ENCODE results near the gene ICAM1. TPM values are rescaled to one million over a fixed set of nuclear protein-coding genes. Genes with fewer than 3 reads are reported as not detected.

The ICAM1 gene
- polyA plus RNA-seq, 1 of the 3 experiments (the other 2 are of a cell fraction): 14.5 TPM

DNA sequence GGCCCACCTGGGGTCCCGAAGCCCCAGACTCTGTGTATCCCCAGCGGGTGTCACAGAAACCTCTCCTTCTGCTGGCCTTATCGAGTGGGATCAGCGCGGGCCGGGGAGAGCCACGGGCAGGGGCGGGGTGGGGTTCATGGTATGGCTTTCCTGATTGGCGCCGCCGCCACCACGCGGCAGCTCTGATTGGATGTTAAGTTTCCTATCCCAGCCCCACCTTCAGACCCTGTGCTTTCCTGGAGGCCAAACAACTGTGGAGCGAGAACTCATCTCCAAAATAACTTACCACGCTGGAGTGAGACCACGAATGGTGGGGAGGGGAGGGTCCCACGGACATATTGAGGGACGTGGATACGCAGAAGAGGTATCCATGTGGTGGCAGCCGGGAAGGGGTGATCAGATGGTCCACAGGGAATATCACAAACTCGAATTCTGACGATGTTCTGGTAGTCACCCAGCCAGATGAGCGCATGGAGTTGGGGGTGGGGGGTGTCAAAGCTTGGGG lies 17.8 kb downstream of the ICAM1 start:
- DNase-seq: peak; percentile 83
- peaks cover 6% of the 10 kb centered on the region for H3F3A ChIP-seq (replicated peaks; ENCODE audit: insufficient read depth)
- H3K9me2 ChIP-seq: no peaks in the 10 kb centered on the region
- ChIA-PET CTCF (interaction anchor here (1.2 to 7.4 kb wide), 9 partner anchors 10 to 128 kb away, joined by 3 to 65 read pairs (median 9); partner anchors contain the start of genes CDC37 and ICAM1), POLR2A (interaction anchor here (1.2 to 1.4 kb wide), 2 partner anchors 11 to 13 kb away, joined by 3 to 4 read pairs; no protein-coding TSS in a partner anchor)
- 0% methylated on average over 10 of the region's 23 CpGs for WGBS (ENCODE audit: low lambda C conversion rate)
- H3K27me3 ChIP-seq (ENCODE audit: insufficient read depth): no peaks in the 10 kb centered on the region; the same call in 1 of the 2 replicates
- H3K79me2 ChIP-seq (ENCODE audit: insufficient read depth): no peaks in the 10 kb centered on the region
- H3K9ac ChIP-seq: no peak overlapping the region
- peak overlapping the region; percentile 37 to 77 for H3K4me3 ChIP-seq (ENCODE audit: low read depth in 2 of 2, low read length in 1 of 2)
- 0 out of 2 replicates have a peak, but pooled peaks have one; percentile 11 for TF ChIP-seq RFX5 (IDR thresholded peaks at IDR 0.05; ENCODE audit: low read length)
- TF ChIP-seq, protein P1, sequence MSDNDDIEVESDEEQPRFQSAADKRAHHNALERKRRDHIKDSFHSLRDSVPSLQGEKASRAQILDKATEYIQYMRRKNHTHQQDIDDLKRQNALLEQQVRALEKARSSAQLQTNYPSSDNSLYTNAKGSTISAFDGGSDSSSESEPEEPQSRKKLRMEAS (IDR thresholded peaks at IDR 0.05; ENCODE audit: low read depth): no peak
- no peak overlapping the region for H3K27ac ChIP-seq (ENCODE audit: low read depth in 2 of 2, low read length in 1 of 2)
- H3K36me3 ChIP-seq (replicated peaks in 1 of 2; ENCODE audit: control insufficient read depth in 1 of 2, insufficient read depth in 2 of 2, low read length in 1 of 2): no peaks in the 10 kb centered on the region
- H3K4me1 ChIP-seq (ENCODE audit: control insufficient read depth in 1 of 2, insufficient read depth in 2 of 2, low read depth in 1 of 2, low read length in 1 of 2): peaks cover 0 to 39% of the 10 kb centered on the region in 2 experiments; a peak in 1 of 4 replicates
- peak overlapping the region; percentile 91; the same call in 1 of the 2 replicates for H2AFZ ChIP-seq (ENCODE audit: low read depth)
- no peaks in the 10 kb centered on the region for H3K9me3 ChIP-seq
- H4K20me1 ChIP-seq (ENCODE audit: insufficient read depth): no peaks in the 10 kb centered on the region
- H3K4me2 ChIP-seq: peak overlapping the region; percentile 98

DNA sequence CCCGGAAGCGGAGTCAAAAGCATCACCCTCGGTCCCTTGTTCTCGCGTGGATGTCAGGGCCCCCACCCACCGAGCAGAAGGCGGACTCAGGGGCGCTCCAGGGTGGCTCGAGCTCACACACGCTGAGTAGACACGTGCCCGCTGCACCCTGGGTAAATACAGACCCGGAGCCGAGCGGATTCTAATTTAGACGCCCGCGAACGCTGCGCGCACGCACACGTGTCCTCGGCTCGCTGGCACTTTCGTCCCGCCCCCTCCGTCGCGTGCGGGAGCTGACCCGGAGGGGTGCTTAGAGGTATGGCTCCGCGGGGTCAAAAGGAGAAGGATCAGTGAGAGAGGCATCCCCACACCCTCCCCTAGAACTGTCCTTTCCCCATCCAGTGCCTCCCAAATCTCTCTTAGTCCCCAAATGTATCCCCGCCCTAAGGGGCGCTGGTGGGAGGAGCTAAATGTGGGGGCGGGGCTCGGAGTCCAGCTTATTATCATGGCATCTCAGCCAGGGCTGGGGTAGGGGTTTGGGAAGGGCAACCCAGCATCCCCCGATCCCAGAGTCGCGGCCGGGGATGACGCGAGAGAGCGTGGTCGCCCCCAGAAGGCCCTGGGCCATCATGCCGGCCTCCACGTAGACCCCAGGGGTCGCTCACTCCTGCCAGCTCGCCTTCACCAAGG lies 18.4 kb downstream of the ICAM1 start:
- peaks cover 6% of the 10 kb centered on the region for H3F3A ChIP-seq (replicated peaks; ENCODE audit: insufficient read depth)
- peak; percentile 68 for DNase-seq
- peak overlapping the region; percentile 91 for H2AFZ ChIP-seq (ENCODE audit: low read depth)
- TF ChIP-seq, protein P1 (IDR thresholded peaks at IDR 0.05; ENCODE audit: low read depth): peak; percentile 83
- TF ChIP-seq MXI1 (IDR thresholded peaks at IDR 0.05; ENCODE audit: low read depth, low read length) (peak; percentile 58), USF1 (IDR thresholded peaks at IDR 0.05; ENCODE audit: borderline replicate concordance, low read depth) (peak; percentile 45; the same call in 1 of the 2 replicates), IRF3 (IDR thresholded peaks at IDR 0.05; ENCODE audit: low read depth, low read length) (no peak)
- peak overlapping the region; percentile 37 to 77 for H3K4me3 ChIP-seq (ENCODE audit: low read depth in 2 of 2, low read length in 1 of 2)
- H3K79me2 ChIP-seq (ENCODE audit: insufficient read depth): no peaks in the 10 kb centered on the region
- H3K36me3 ChIP-seq (replicated peaks in 1 of 2; ENCODE audit: control insufficient read depth in 1 of 2, insufficient read depth in 2 of 2, low read length in 1 of 2): no peaks in the 10 kb centered on the region
- H4K20me1 ChIP-seq (ENCODE audit: insufficient read depth): no peaks in the 10 kb centered on the region
- no peak overlapping the region for H3K27ac ChIP-seq (ENCODE audit: low read depth in 2 of 2, low read length in 1 of 2)
- H3K4me2 ChIP-seq: peak overlapping the region; percentile 98
- no peak overlapping the region for H3K9ac ChIP-seq
- CTCF ChIA-PET: interaction anchor here (0.6 to 7.4 kb wide), 11 partner anchors 10 to 128 kb away, joined by 3 to 65 read pairs (median 6); partner anchors contain the start of genes CDC37 and ICAM1
- POLR2A ChIA-PET: interaction anchor here (1.2 to 1.4 kb wide), 2 partner anchors 11 to 13 kb away, joined by 3 to 4 read pairs; no protein-coding TSS in a partner anchor
- 3% methylated on average over 23 of the region's 50 CpGs for WGBS (ENCODE audit: low lambda C conversion rate)
- H3K9me2 ChIP-seq: no peaks in the 10 kb centered on the region
- H3K27me3 ChIP-seq (ENCODE audit: insufficient read depth): no peaks in the 10 kb centered on the region; the same call in 1 of the 2 replicates
- peaks cover 0 to 39% of the 10 kb centered on the region in 2 experiments; a peak in 1 of 4 replicates for H3K4me1 ChIP-seq (ENCODE audit: control insufficient read depth in 1 of 2, insufficient read depth in 2 of 2, low read depth in 1 of 2, low read length in 1 of 2)
- H3K9me3 ChIP-seq: no peaks in the 10 kb centered on the region
